NCI-H69 (cell line): Measurements from ENCODE around the gene GNAL.
"Not testable (repeated sequence)": the region's sequence is repeated elsewhere in the genome, so short reads cannot be mapped to it uniquely, and the experiment has no call there.

ENCODE experiments used
- DNase-seq: peaks from one replicate; lab custom pipeline; 2025; lab: John Stamatoyannopoulos, UW

Gene GNAL

DNA sequence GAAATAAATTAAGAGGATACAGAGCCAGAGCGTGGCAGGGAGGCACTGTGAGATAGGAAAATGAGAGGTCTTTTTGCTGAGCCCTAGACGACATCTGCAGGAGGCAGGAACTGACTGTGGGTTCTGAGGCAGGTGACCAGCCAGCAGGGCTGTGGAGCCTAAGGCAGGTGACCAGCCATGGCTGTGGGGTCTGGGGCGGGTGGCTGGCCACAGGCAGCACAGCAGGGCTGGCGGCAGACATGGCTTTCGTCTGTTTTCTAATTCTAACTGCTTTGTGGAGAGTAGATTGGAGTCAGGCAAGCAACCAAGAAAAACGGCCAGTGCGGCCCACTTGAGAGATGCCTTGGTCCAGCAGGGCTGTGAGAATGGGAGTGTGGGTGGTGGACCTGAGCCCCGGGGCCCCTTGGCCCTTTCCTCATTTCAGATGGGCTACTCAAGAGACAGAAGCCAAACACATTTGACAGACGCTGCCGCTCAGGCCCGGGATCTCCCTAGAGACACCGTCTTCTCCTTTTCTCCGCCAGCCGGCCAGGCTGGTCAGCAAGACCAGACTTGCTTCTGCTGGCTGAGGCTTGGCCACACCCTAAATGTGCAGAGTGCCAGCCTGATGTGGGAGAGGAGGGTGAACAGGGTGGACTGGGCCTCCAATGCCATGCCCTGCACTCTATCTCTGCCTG is 19.7 kb upstream of the GNAL start:
- no peak for DNase-seq

DNA sequence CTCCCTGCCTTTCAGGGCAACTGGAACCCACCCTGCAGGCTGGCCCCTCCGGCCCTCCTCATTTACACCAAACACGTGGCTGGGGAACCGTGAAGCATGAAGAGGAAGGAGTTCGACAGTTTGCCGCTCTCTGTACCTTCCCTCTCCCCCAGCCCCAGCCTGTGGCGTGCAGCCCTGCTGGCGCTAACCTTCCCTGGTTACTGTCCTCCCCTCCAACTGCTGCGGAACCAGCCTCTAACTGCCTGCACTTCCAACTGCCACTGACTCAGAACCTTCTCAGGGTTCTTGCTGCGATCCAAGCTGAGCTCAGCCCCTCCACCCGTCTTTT is 19.2 kb upstream of the GNAL start:
- no peak for DNase-seq

DNA sequence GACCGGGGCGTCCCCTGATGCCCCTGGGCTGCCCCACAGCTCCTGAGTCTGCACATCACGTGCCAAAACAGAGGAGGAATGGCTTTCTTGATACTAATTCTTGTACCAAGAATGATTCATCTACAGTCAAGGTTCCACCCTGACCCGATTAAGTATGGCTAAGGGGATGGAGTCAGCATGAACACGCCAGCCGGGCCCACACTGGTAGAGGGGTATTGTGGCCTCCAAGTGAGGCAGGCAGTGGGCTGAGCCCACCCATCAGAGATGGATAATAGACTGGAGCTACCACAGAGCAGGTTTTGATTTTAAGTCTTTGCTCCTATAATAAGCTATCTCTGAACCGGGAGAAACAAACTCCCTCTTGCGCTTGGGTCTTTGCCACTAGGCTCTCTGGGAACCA is 17.9 kb upstream of the GNAL start:
- no peak for DNase-seq

DNA sequence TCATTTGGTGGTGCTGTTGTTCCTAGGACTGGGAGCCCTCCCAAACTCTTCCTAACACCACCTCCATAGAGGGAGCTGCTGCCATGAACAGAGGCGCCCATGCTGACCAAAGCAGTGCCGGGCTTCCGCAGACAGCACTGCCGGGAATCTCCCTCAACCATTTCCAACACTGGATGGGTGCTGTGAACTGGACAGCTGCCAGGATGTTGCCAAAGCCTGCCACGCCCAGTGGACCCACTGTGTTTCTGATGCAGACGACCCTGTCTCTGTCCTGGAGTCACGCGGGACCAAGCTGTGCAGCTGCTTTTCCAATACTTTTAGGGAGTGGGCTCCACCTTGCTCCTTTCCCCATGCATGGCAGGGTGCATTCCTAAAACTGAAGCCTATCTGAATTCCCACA is 16.9 kb upstream of the GNAL start:
- no peak for DNase-seq

DNA sequence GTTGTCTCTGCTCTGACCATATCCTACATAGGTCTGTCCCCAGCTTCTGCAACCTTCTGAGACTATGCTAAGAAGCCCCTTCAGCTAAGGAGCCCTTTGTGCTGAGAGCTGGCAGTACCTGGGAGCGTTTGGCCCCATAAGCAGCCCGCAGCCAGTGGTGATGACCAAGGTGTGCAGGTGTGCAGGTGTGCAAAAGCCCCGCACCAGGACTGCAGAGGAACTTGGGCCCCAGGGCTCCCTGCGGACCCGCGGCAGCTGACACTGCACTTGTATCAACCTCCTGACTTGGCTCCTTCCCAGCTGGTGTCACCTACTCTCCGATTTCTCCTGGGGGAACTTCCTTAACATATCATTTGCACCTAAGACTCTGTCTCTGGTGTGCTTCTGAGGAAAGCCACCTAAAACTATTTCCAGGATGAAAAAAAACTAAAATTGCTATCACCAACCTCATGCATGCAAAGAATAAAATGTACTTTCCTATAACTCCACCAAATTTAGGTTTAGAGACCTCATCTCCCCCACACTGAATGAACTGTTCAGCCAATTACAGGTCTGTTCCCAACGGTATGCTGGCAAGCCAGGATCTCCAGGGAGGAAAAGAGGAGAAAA is 16.1 kb upstream of the GNAL start:
- DNase-seq = no peak

DNA sequence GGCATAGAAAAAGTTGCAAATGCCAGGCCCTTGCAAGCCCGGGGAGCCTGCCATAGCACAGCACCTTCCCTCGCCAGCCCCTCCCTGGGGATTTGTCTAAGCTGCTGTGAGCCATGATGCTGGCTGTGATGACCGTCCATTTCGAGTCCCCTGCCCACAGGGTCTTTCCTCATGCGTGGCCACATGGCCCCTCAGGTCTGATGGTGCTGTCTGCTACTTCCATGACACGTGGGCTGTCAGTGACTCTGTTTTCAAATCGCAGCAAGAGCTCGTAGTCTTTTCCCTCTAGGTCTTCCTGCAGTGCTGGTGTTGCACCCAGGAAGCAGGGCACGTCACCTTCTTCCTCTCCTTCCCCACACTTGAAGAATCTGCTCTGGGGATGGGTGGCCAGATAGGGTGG is 15.5 kb upstream of the GNAL start:
- DNase-seq = no peak

DNA sequence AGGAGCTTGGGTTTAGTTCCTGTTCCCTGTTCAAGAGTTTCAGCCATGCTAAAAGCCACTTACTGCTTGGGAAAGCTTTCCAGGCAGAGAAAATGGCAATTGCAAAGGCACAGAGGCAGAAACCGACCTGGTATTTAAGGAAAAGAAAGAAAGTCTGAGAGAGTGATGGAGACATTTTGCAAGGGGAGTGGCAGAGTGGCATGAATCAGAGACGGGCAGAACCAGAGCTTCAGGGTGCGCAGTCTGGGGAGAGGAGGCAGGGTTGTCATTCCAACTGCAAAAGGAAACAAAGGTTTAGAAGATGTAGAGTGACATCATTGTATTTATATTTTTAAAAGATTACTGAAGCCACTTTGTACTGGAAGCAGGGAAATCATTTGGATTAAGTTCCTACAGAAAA is 14.9 kb upstream of the GNAL start:
- DNase-seq = no peak

DNA sequence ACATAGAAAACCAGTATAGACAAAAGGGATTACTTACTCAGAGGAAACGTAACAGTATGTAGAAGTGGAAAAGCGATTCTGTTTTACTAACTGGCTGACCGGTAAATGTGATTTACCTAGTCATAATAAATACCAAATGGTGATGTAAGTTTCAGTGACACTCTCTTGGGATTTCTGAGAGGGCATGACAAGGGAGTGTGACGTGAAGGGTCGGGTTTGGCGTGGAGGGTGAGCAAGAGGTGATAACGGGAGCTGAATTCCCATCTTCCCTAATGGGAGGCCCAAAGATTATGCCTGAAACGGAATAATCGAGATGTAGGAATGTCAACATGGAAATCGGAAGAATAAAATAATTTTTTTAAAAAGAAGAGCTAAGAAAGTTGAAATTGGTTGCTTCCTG is 12.7 kb upstream of the GNAL start:
- no peak for DNase-seq

DNA sequence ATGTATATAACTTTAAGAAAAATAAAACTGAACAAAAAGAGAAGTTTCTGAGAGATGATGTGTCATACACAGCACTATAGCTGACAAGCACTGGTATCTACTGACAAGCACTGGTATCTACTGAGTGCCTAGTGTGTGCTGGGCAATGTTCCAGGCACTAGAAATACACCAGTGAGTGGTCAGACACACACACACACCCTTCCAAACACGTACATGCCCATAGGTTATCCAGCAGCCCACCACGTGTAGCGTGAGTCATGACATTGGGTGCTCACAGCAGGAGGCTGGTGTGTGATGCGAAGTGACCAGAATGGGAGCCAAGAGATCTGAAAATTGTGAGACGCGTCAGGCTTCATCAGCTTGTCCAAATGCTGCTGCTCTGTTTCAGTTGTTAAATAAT is 12.2 kb upstream of the GNAL start:
- DNase-seq = no peak

DNA sequence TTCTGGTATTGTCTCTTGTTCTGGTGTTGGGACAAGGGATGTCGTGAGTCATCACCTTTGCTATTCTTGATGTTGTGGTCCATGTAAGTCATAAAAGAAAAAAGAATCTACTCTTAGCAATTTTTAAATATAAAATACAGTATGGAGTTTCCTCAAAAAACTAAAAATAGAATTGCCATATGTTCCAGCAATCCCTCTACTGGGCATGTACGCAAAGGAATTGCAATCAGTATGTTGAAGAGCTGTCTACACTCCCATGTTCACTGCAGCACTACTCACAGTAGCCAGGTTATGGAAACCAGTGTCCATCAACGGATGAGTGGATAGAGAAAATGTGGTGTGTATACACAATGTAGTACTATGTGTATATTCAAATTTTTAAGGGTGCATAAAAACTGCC is 10.9 kb upstream of the GNAL start:
- no peak for DNase-seq

DNA sequence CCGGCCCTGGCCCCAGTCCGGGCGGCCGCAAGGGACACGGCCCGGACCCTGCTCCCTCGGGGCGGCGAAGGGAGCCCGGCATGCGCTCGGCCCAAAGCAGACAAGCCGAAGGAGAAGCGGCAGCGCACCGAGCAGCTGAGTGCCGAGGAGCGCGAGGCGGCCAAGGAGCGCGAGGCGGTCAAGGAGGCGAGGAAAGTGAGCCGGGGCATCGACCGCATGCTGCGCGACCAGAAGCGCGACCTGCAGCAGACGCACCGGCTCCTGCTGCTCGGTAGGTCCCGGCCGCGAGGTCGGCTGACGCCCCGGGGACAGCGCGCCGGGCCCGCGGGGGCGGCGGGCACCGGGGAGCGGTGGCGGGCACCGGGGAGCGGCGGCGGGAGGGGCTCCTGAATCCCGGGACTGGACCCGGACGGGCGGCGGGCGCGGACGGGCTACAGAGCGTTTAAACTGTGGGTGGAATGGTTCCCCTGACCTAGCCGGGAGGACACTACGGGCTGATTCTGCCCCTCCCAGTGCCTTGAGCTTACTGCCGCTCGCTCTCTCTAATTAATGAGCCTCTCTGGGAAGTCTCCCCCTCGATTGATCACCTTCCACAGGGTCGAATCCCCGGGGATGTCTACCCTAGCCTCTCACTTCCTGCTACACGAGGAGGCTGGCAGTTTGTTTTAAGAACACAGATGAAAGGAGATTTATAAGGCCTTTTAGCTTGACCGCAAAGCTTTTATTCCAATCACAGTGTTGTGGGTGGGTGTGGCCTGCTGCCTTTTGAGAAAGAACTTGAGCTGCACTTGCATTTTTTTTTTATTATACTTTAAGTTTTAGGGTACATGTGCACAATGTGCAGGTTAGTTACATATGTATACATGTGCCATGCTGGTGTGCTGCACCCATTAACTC is 853 bp downstream of the GNAL start:
- DNase-seq = peak; percentile 37

DNA sequence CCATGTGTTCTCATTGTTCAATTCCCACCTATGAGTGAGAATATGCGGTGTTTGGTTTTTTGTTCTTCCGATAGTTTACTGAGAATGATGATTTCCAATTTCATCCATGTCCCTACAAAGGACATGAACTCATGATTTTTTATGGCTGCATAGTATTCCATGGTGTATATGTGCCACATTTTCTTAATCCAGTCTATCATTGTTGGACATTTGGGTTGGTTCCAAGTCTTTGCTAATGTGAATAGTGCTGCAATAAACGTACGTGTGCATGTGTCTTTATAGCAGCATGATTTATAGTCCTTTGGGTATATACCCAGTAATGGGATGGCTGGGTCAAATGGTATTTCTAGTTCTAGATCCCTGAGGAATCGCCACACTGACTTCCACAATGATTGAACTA is 1.6 kb downstream of the GNAL start:
- DNase-seq = not testable (repeated sequence)

DNA sequence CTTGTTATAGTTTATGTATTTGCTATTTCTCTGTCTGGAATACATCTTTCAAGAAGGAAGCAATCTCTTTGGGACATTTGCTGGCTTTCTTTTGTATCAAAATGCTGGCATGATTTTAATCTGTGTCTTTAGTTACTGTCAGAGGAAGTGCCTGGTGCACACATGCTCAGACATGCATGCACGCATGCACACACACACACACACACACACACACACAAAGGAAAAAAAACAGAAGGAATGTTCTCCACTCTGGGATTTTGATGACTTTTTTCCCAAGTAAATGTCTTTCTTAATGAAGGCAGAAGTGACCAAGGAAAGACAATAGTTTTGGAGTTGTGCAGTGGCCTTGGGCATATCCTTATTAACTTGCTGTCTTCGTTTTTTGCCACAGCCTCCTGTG is 6.7 kb downstream of the GNAL start:
- no peak for DNase-seq

DNA sequence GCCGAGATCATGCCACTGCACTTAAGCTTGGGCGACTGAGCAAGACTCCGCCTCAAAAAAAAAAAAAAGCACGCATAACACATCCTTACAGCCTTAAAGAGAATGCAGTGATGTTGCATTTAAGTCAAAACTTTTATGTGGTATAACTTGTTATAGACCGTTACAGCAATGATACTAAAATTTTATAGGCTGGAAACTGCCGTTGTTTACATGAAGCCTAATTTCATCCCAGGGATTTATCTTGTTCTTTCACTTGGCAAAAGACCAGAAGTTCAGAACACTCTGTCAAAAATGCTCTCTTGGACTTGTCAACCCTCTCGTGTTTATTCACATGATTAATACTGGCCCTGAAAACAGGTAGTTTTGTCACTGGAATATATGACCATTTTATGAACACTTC is 7.4 kb downstream of the GNAL start:
- DNase-seq = no peak

DNA sequence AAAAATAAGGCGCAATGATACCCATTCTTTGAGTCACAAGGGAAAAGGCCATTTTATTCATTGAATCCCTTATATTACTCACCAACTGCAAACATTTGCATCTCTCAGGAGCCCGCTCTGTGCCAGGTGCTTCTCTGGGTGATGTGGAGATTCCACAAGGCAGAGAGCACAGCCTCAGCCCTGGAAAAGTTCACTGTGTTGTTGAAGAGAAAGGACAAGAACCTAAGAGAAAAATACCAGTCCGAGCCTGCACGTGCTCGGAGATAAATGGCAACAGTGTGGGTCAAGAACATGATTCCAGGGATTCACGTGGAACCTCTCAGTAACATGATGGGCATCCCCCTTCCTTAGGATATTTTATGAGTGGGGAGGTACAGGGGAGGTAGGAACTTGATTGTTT is 11.8 kb downstream of the GNAL start:
- no peak for DNase-seq

DNA sequence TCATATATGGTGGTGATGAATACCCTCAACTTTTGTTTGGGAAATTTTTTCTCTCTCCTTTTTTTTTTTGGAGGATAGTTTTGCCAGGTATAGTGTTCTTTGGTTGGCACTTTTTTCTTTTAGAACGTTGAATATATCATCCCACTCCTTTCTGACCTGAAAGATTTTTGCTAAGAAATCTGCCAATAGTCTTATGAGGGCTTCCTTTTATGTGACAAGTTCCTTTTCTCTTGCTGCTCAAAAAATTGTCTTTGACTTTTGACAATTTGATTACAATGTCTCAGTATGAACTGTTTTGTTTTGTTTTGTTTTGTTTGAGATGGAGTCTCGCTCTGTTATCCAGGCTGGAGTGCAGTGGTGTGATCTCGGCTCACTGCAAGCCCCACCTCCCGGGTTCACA is 21.5 kb downstream of the GNAL start:
- DNase-seq = no peak

DNA sequence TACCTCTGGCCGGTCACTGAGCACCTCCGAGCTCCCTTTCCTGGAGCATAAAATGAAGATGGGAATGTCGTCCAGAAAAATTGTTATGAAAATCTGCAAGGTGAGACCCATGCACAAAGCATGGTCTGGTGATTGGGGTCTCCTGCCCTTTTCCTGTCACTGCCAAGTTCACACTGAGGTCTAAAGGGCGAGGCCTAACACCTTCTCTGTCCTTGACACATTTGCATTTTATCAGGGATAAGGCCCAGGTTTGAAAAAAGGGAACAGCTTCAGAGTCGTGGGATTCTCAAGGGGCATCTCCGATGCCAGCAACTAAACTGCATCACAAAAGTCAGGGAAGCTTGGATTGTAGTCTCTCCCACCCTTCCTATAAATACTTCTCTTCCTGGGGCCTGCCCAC is 24.7 kb downstream of the GNAL start:
- no peak for DNase-seq

DNA sequence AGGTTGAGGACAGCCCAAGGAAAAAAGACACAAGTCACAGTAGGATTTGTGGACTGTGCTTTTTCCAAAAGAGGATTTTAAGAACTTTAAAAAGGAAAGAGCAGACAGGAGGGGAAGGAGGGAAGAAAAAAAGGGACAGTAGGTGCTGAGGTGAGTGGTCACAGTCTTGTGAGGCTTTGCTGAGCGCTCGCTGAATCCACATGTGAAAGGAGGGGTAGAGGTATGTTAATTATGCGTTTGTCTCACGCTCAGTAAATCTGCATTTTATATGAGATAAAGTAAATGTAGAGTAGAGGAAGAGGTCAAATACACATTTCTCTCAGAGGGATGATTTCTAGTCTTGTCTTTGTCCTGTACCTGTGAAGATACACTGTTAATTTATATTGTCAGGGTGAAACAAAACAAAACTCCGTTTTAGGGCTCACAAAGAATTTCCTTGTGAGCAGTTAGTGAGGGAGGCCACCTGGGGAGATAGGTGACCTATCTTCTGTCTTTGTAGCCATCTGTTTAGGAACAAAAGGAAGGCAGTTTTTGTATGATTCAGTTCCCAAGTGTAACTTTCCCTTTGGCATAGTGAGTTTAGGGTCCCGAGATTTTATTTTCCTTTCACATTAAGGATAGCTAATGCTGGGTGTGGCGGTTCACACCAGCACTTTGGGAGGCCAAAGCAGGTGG is 25.3 kb downstream of the GNAL start:
- DNase-seq = no peak

DNA sequence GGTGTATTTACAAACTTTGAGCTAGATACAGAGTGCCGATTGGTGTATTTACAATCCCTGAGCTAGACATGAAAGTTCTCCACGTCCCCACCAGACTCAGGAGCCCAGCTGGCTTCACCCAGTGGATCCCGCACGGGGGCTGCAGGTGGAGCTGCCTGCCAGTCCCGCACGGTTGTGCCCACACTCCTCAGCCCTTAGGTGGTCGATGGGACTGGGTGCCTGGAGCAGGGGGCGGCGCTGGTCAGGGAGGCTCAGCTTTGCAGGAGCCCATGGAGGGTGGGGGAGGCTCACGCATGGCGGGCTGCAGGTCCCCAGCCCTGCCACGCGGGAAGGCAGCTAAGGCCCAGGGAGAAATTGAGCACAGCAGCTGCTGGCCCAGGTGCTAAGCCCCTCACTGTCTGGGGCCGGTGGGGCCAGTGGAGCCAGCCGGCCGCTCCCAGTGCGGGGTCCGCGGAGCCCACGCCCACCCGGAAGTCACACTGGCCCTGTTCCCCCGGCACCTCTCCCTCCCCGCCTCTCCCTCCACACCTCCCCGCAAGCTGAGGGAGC is 27.8 kb downstream of the GNAL start:
- not testable (repeated sequence) for DNase-seq

DNA sequence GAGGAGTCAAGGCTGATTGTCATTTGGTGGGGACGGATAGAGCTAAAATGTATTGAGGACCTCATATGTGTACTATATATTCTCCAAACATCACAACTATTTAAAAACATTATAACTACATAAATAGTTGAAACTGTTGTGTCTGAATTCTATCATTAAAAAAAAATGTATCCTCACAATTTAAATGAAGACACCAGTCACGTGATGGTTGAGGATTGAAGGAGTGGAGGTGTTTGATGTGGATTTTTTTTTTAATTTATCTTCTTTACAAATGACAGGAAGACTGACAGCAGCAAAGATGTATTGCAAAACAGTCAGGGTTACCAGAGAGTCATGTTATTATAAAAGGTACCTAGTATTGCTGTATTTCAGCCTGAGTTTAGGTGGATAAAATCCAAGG is 30.0 kb downstream of the GNAL start:
- DNase-seq = no peak

DNA sequence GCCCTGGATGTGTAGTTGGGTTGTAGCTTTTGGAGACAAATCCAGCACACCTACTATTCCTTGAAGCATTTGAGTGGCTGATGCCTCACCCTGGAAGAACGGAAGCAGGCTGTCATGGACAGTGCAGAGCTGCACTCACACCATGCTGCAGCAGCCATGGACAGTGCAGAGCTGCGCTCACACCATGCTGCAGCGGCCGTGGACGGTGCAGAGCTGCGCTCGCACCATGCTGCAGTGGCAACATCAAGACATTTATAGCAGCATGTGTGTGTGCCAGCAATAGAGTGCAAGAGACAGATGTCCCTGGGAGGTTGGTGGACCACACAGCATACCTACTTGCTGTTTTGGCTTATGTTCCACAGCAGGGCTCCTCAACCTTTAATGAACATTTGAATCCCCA is 30.6 kb downstream of the GNAL start:
- DNase-seq = no peak

DNA sequence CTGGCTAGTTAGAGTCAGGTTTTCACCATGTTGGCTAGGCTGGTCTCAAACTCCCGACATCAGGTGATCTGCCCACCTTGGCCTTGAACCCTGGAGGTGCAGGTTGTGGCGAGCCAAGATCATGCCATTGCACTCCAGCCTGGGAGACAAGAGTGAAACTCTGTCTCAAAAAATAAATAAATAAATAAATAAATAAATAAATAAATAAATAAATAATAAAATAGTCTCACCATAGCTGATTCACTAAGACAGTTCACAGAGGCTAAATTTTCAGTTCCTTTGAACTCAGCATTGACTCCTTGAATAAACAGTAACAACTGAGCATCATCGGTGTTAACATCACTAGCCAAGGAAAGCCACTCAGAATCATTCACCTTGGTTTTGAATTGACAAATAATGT is 32.7 kb downstream of the GNAL start:
- DNase-seq = no peak

DNA sequence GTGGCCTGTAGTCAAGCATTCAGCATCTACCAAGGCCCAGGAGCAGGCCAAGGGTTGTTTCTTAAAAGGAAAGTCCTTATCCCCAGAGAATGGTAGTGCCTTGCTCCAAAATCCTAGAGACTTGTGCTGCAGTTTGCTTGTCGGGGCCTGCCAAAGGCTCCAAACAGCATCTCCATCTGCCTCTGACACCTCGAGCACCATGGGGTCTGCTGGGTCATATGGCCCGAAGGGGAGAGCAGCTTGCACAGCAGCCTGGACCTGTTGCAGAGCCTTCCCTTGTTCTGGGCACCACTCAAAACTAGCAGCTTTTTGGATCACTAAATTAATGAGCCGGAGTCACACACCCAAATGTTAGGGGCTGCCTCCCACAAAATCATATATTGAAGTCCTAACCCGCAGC is 35.7 kb downstream of the GNAL start:
- no peak for DNase-seq
